ENCODE results near the gene ART5. TPM values are rescaled to one million over a fixed set of nuclear protein-coding genes. Genes with fewer than 3 reads are reported as not detected.
A peak's percentile ranks its signal among the peaks of the same experiment; 100 is the strongest.

The ART5 gene, protein sequence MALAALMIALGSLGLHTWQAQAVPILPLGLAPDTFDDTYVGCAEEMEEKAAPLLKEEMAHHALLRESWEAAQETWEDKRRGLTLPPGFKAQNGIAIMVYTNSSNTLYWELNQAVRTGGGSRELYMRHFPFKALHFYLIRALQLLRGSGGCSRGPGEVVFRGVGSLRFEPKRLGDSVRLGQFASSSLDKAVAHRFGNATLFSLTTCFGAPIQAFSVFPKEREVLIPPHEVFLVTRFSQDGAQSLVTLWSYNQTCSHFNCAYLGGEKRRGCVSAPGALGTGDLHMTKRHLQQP
- total RNA-seq (under 1 TPM in 1 of 4 donors, not detected in 3; 0.82 TPM), polyA plus RNA-seq (under 1 TPM in 1 of 3 donors, not detected in 2; 0.17 TPM)

DNA sequence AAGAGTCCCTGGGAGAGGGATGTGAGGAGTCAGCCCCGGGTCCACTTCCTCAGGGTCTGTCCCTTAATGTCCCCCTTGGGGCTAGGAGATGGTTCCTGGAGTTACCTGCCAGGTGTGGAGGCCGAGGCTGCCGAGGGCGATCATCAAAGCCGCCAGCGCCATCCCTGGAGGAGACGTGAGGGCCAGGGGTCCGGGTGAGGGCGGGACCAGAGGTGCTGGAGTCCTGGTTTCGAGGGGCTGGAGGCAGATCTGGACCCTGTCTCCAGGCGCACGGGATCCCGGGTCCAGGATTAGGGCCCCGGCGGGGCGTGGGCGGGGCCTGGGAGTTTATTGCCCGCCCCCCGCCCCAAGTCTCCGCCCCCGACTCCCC is at the start of gene ART5:
Gene ART5 (minus strand): TSS at position 292 of the 370 bp plus-strand sequence. CDS start 130 bp downstream, at position 162.
- no peak for TF ChIP-seq EP300 (IDR thresholded peaks at IDR 0.05)
- no peak for TF ChIP-seq POLR2AphosphoS5 (IDR thresholded peaks at IDR 0.05)
- TF ChIP-seq, protein P1, sequence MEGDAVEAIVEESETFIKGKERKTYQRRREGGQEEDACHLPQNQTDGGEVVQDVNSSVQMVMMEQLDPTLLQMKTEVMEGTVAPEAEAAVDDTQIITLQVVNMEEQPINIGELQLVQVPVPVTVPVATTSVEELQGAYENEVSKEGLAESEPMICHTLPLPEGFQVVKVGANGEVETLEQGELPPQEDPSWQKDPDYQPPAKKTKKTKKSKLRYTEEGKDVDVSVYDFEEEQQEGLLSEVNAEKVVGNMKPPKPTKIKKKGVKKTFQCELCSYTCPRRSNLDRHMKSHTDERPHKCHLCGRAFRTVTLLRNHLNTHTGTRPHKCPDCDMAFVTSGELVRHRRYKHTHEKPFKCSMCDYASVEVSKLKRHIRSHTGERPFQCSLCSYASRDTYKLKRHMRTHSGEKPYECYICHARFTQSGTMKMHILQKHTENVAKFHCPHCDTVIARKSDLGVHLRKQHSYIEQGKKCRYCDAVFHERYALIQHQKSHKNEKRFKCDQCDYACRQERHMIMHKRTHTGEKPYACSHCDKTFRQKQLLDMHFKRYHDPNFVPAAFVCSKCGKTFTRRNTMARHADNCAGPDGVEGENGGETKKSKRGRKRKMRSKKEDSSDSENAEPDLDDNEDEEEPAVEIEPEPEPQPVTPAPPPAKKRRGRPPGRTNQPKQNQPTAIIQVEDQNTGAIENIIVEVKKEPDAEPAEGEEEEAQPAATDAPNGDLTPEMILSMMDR (IDR thresholded peaks at IDR 0.05): no peak
- no peak for TF ChIP-seq POLR2A (IDR thresholded peaks at IDR 0.05)
- peaks cover 0 to 2% (median 0%) of the 10 kb centered on the region in 3 donors for H3K27me3 ChIP-seq
- peak within 1 kb of the TSS; percentile 40 to 53 (median 49) for H3K4me3 ChIP-seq
- intact Hi-C loops (cut with DNase I): no loop called here
- no peaks in the 10 kb centered on the region for H3K9me3 ChIP-seq
- no peaks in the 10 kb centered on the region for H3K36me3 ChIP-seq
- WGBS, 2 donors: 11 to 21% methylated on average over 21 of the region's 21 CpGs
- peak within 1 kb of the TSS in 1 of 4 donors; percentile 34 for H3K27ac ChIP-seq
- DNase-seq: no peak
- peaks cover 0 to 17% (median 15%) of the 10 kb centered on the region in 4 donors for H3K4me1 ChIP-seq

DNA sequence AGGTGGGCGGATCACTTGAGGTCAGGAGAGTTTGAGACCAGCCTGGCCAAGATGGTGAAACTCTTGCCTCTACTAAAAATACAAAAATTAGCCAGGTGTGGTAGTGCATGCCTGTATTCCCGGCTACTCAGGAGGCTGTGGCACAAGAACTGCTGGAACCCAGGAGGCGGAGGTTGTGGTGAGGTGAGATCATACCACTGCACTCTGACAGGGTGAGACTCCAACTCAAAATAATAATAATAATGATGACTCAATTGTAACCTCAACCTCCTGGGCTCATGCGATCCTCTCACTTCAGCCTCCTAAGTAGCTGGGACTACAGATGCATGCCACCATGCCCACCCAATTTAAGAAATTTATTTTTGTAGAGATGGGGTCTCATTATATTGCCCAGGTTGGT is 45.0 kb upstream of the ART5 start:
- intact Hi-C loops (cut with DNase I): no loop called here
- Histone ChIP-seq H3K4me1 (no peaks in the 10 kb centered on the region), H3K27me3 (no peaks in the 10 kb centered on the region), H3K36me3 (peaks cover 10 to 98% (median 56%) of the 10 kb centered on the region in 4 donors), H3K9me3 (no peaks in the 10 kb centered on the region), H3K27ac (no peak overlapping the region), H3K4me3 (no peak overlapping the region)
- TF ChIP-seq EP300 (IDR thresholded peaks at IDR 0.05): no peak
- TF ChIP-seq POLR2AphosphoS5 (IDR thresholded peaks at IDR 0.05): no peak
- no peak for TF ChIP-seq POLR2A (IDR thresholded peaks at IDR 0.05)
- TF ChIP-seq, protein P1 (IDR thresholded peaks at IDR 0.05): no peak
- no peak for DNase-seq
- 74 to 97% methylated on average over 4 of the region's 4 CpGs for WGBS, 2 donors

DNA sequence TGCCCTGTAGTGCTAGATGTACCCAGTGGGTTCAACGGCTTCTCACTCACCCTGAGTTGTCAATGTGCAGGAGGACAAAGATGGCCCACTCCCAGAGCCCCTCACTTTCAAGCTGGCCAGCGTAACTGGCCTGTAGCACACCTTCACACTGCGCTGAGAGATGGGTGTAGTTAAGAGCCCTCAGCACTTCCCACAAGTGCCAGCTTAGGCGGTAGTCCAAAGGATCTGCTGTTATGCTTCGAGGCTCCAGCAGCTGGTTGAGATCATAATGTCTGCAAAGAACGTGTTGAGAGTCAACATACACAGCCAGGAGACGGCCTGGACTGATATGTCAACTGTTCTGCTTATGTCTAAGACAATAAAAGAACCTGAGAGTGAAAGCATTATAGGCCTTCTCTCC is 44.1 kb upstream of the ART5 start:
- WGBS, 2 donors: 71 to 84% methylated on average over 7 of the region's 7 CpGs

DNA sequence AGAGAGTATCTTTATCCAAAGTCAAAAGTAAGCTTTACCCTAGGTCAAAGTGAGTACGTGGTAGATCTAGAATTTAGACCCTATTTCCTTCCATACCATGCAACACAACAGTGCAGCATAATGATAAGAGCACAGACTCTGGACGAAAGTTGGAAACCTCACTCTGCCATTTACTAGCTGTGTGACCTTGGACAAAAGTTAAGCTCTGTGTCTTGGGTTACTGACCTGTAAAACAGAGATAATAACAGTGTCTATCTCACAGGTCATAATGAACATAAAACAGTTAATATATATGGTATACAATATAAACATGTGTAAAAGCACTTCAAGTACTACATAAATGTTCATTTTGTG is 43.0 kb upstream of the ART5 start:
- Histone ChIP-seq H3K4me1 (no peaks in the 10 kb centered on the region), H3K9me3 (no peaks in the 10 kb centered on the region), H3K27me3 (no peaks in the 10 kb centered on the region), H3K27ac (no peak overlapping the region), H3K36me3 (peaks cover 26 to 98% (median 58%) of the 10 kb centered on the region in 4 donors), H3K4me3 (no peak overlapping the region)
- TF ChIP-seq EP300 (IDR thresholded peaks at IDR 0.05): no peak
- TF ChIP-seq, protein P1 (IDR thresholded peaks at IDR 0.05): no peak
- TF ChIP-seq POLR2A (IDR thresholded peaks at IDR 0.05): no peak
- no peak for TF ChIP-seq POLR2AphosphoS5 (IDR thresholded peaks at IDR 0.05)
- intact Hi-C loops (cut with DNase I): no loop called here
- WGBS, 2 donors: 40 to 83% methylated on average over 2 of the region's 2 CpGs
- DNase-seq: no peak

More for the DNA sequence above, 44.1 kb upstream of the ART5 start:
- H3K4me3 ChIP-seq: no peak overlapping the region
- peaks cover 18 to 98% (median 56%) of the 10 kb centered on the region in 4 donors for H3K36me3 ChIP-seq
- no peaks in the 10 kb centered on the region for H3K9me3 ChIP-seq
- intact Hi-C loops (cut with DNase I): no loop called here
- DNase-seq: no peak
- no peak overlapping the region for H3K27ac ChIP-seq
- TF ChIP-seq, protein P1 (IDR thresholded peaks at IDR 0.05): no peak
- TF ChIP-seq POLR2AphosphoS5 (IDR thresholded peaks at IDR 0.05) (no peak), EP300 (IDR thresholded peaks at IDR 0.05) (no peak), POLR2A (IDR thresholded peaks at IDR 0.05) (no peak)
- no peaks in the 10 kb centered on the region for H3K4me1 ChIP-seq
- no peaks in the 10 kb centered on the region for H3K27me3 ChIP-seq

All from sigmoid colon (tissue), 7 donors.